Smooth muscle cell of bladder (primary cell): ENCODE data around the gene RABGEF1. TPM values are rescaled to one million over a fixed set of nuclear protein-coding genes. Genes with fewer than 3 reads are reported as not detected.

ENCODE experiments used
- total RNA-seq: library from RNA; depleted of rRNA; stranded (reverse); fragments of >200 nt; gene quantifications from 2 replicates; pipeline ENCODE4 v1.2.3, GENCODE V29; 2014

RABGEF1 gene
- total RNA-seq, result 32.9 and 39.4 TPM in 2 replicates

GRCh38 chr7:66740302-66740979 is at the start of gene RABGEF1:
Gene RABGEF1 (plus strand): TSS chr7:66740733. CDS start chr7:66771900, 31,167 bp downstream.

Other genes starting within 250 kb of the RABGEF1 start
- gene KCTD7, start 111.9 kb upstream of the RABGEF1 start, total RNA-seq, result 10.2 and 17.5 TPM in 2 replicates
- gene TMEM248, start 180.5 kb downstream of the RABGEF1 start, total RNA-seq, result 76.8 and 104 TPM in 2 replicates